Osteoblast (primary cell): ENCODE data around the gene CSF3. TPM values are rescaled to one million over a fixed set of nuclear protein-coding genes. Genes with fewer than 3 reads are reported as not detected.

ENCODE experiments used
- DNase-seq: peaks from one replicate; pipeline ENCODE4 v3.0.0; 2011; ENCODE audit warnings: low spot score, mixed read lengths; ENCODE audit not compliant: insufficient read length; ENCODE audit errors: missing footprints
- H2AFZ ChIP-seq: 2 replicates; pipeline ENCODE4 v1.6.0; 2011; ENCODE audit warnings: mild to moderate bottlenecking, low read length
- H3K27ac ChIP-seq: 2 replicates; pipeline ENCODE4 v1.5.1; 2011; ENCODE audit warnings: mild to moderate bottlenecking, low read depth, low read length, moderate library complexity
- H3K27me3 ChIP-seq: 2 replicates; pipeline ENCODE4 v1.6.0; 2012; ENCODE audit warnings: mild to moderate bottlenecking, control low read depth, inconsistent platforms, low read length, moderate library complexity; ENCODE audit not compliant: insufficient read depth
- H3K36me3 ChIP-seq: 2 replicates; pipeline ENCODE4 v1.5.1; 2011; ENCODE audit warnings: mild to moderate bottlenecking, low read length, control low read depth, moderate library complexity; ENCODE audit not compliant: insufficient read depth
- H3K4me1 ChIP-seq: 2 replicates; pipeline ENCODE4 v1.5.1; 2011; ENCODE audit warnings: mild to moderate bottlenecking, low read length, control low read depth, moderate library complexity; ENCODE audit not compliant: insufficient read depth
- H3K4me2 ChIP-seq: 2 replicates; pipeline ENCODE4 v1.6.0; 2011; ENCODE audit warnings: mild to moderate bottlenecking, low read length; ENCODE audit not compliant: insufficient read depth
- H3K4me3 ChIP-seq: fragments of 200-600 bp; sonication (generic); 3 replicates; pipeline ENCODE4 v1.5.1; 2012; ENCODE audit warnings: mild to moderate bottlenecking, low read length, inconsistent platforms; ENCODE audit not compliant: insufficient read depth
- H3K79me2 ChIP-seq: 2 replicates; pipeline ENCODE4 v1.6.0; 2012; ENCODE audit warnings: mild to moderate bottlenecking, low read length, control low read depth, inconsistent platforms; ENCODE audit not compliant: insufficient read depth
- H3K9me3 ChIP-seq: 2 replicates; pipeline ENCODE4 v1.5.1; 2011; ENCODE audit warnings: low read depth, low read length, control low read depth
- H4K20me1 ChIP-seq: 2 replicates; pipeline ENCODE4 v1.6.0; 2012; ENCODE audit warnings: mild to moderate bottlenecking, low read length, control low read depth; ENCODE audit not compliant: insufficient read depth
- CTCF ChIP-seq: IDR thresholded peaks from 2 replicates; pipeline ENCODE4 v1.5.1; 2011; ENCODE audit warnings: mild to moderate bottlenecking, low read depth, low read length, moderate library complexity; ENCODE audit errors: extremely low read depth
- total RNA-seq: library from RNA; depleted of rRNA; stranded (reverse); fragments of >200 nt; gene quantifications from 2 replicates; pipeline ENCODE4 v1.2.3, GENCODE V29; 2012

CSF3 gene
- total RNA-seq, 1 donor: not detected

DNA sequence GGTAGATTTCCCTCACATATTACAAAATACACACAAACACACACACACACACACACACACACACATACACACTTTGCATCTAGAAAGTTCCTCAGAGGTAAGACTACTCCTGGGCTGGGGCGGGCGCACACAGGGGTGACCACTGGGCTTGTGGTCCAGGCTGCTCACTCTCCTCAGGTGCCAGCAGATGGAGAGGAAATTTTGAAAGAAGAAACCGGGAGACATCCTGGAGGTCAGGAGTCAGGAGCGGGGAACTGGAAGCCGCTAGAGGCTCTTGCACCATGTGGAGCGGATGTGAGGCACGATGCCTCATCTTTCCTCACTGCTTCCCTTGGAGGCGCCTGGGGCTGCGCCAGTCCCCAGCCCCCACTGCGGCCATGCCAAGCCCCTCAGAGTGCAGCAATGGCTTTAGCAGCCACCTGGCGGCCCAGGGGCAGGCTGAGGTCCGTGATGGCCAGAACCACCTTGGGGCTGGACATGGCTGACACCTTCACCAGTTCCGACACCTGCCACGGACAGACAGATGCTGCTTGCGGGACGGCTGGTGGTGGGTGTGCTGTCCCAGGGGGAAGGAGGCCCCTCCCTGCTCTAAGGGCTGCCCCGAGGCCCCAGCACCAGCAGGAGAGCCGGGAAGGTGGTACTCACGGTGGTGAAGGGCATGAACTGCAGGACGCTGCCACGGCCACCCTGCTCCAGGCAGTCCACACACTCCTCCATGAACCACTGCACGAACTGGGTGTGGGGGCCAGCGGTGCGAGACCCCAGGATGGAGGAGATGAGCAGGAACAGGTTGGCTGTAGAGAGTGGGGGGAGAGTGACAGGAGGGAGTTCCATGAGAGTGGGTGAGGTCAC is 4.1 kb downstream of the CSF3 start:
- Histone ChIP-seq H2AFZ (no peak overlapping the region), H3K27ac (peak overlapping the region; percentile 37), H3K79me2 (no peaks in the 10 kb centered on the region), H3K9me3 (no peaks in the 10 kb centered on the region), H3K36me3 (peaks cover 13% of the 10 kb centered on the region), H3K27me3 (no peaks in the 10 kb centered on the region), H3K4me1 (peaks cover 22% of the 10 kb centered on the region), H4K20me1 (no peaks in the 10 kb centered on the region), H3K4me3 (no peak overlapping the region), H3K4me2 (peak overlapping the region; percentile 24)
- peak; percentile 85 for DNase-seq
- TF ChIP-seq CTCF: no peak

DNA sequence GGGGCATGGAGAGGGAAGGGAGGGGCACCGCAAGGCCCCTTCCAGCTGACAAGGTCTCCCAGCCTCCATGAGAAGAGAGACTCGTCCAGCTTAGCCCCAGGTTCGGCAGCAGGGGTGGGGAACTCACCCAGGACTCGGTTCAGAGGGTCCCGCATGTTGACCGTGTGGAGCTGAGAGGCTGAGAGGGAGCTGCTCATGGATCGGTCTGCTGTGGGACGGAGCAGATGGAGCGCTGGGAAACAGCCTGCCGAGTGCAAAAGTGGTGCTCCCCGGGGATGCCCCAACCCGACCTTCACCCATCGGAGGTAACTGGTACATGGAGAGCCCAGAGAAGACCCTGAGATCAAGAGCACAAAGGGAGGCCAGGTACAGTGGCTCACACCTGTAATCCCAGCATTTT is 4.9 kb downstream of the CSF3 start:
- Histone ChIP-seq H3K79me2 (no peaks in the 10 kb centered on the region), H3K27me3 (no peaks in the 10 kb centered on the region), H3K36me3 (peaks cover 18% of the 10 kb centered on the region), H3K9me3 (no peaks in the 10 kb centered on the region), H3K4me1 (peaks cover 22% of the 10 kb centered on the region), H3K4me3 (no peak overlapping the region), H3K27ac (no peak overlapping the region), H2AFZ (no peak overlapping the region), H3K4me2 (no peak overlapping the region), H4K20me1 (no peaks in the 10 kb centered on the region)
- DNase-seq: no peak
- TF ChIP-seq CTCF: no peak

DNA sequence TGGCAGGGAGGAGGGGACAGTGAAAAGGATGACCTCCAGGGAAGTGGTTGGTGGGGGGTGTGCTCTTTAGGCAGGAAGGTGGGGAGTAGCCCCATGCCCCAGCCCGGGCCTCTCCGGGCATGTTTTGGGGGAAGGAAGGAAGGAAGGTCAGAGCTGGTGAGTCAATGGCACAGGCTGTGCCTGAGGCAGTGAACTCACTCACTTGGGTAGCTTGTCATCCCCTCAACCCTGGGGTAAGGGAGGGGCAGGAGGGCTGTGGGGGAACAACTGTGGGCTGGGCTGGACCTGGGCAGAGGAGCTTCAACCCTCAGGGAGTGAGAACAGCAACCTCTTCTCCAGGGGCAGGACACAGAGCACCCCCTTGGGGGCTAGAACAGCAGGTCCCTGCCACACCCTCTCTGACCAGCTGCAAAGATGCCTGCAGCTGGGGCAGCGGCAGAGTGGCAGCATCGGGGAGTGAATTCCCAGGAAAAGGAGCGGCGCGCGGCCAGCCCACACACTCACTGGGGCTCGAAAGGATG is 6.3 kb downstream of the CSF3 start:
- peaks cover 1% of the 10 kb centered on the region for H4K20me1 ChIP-seq
- no peak for TF ChIP-seq CTCF
- no peak overlapping the region for H3K4me2 ChIP-seq
- peaks cover 32% of the 10 kb centered on the region for H3K36me3 ChIP-seq
- H2AFZ ChIP-seq: peak overlapping the region; percentile 20
- DNase-seq: peak; percentile 98
- peaks cover 22% of the 10 kb centered on the region for H3K4me1 ChIP-seq
- no peaks in the 10 kb centered on the region for H3K27me3 ChIP-seq
- no peaks in the 10 kb centered on the region for H3K79me2 ChIP-seq
- H3K4me3 ChIP-seq: no peak overlapping the region
- no peaks in the 10 kb centered on the region for H3K9me3 ChIP-seq
- peak overlapping the region; percentile 66 for H3K27ac ChIP-seq

DNA sequence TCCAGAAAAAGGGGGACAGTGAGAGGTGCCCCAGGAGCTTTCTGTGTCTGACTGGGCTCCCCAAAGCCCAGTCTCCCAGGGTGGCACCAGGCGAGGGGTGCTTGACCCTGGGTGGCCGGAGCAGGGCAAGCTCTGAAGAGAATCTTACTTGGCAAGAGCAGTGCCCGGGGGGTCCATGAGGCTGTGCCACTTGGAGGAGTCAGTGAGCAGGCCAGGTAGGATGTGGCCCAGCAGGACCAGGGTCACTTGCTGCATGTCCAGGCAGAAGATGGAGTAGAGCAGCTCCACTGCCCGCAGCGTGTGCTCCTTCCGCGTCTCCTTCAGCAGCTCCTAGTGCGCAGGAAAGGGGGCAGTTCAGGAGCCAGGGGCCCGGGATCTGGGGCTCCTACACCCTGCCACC is 7.3 kb downstream of the CSF3 start:
- no peak for TF ChIP-seq CTCF
- H3K27ac ChIP-seq: no peak overlapping the region
- no peaks in the 10 kb centered on the region for H3K79me2 ChIP-seq
- no peak overlapping the region for H3K4me2 ChIP-seq
- H2AFZ ChIP-seq: no peak overlapping the region
- peak; percentile 52 for DNase-seq
- H3K4me3 ChIP-seq: no peak overlapping the region
- H3K27me3 ChIP-seq: no peaks in the 10 kb centered on the region
- H3K9me3 ChIP-seq: no peaks in the 10 kb centered on the region
- peaks cover 5% of the 10 kb centered on the region for H4K20me1 ChIP-seq
- H3K4me1 ChIP-seq: peaks cover 26% of the 10 kb centered on the region
- H3K36me3 ChIP-seq: peaks cover 34% of the 10 kb centered on the region
